Measurements from ENCODE around the gene ADAMTS17.
"Not testable (repeated sequence)": the region's sequence is repeated elsewhere in the genome, so short reads cannot be mapped to it uniquely, and the experiment has no call there.

ADAMTS17 gene

DNA sequence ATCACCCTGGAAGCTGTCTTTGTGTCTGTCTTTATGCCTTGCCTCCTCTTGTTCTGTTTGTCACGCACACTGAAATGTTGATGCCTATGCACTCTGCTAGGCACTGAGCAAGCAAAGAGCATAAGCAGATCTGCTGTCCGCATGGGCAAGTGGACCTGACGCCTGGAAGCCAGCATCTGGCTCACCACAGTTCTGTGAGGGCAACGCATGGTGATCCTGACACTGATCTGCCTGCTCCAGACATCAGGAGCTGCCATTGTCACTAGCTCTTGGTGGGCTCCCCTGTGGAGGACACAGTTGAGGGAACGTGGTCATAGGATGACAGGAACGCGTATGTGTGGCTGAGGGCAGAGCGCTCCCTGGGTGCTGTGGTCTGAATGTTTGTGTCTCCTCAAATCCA is 234.6 kb downstream of the ADAMTS17 start:
- DNase-seq: no peak

DNA sequence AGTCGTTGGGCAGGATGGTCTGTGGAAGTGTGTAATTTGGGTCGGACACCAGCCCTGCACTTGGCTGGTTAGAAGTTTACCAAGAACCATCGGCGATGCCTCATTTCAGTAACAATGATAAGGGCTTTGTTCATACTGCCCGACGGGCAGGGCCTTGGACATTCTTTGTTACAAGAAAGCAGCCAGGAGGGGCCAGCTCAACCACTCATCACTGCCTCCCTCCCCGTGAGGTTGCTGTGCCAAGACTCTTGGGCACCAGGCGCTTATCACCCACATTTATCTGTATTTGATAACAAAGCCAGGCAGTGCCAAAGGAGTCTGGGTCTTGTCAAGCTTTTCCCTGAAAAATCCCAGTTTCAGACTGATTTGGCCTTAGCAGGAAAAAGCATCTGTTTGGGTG is 235.0 kb downstream of the ADAMTS17 start:
- DNase-seq: no peak

DNA sequence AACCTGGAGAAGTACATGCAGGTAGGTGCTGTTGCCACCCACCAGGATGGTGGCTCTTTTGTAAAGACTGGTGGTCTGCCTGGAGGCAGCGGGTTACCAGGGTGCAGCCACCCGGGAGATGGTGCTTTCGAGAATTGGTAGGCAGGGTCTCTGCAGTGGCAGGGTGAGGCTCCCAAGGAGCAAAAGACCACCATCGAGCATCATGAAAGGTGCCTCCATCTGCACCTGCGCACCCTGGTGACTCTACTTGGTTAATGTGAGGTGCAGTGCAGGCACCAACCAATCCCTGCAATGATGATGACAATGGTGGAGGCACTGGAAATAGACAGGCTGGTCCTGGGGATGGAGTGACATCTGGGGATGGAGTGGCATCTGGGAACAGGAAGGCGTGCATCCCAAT is 236.7 kb downstream of the ADAMTS17 start:
- no peak for DNase-seq

DNA sequence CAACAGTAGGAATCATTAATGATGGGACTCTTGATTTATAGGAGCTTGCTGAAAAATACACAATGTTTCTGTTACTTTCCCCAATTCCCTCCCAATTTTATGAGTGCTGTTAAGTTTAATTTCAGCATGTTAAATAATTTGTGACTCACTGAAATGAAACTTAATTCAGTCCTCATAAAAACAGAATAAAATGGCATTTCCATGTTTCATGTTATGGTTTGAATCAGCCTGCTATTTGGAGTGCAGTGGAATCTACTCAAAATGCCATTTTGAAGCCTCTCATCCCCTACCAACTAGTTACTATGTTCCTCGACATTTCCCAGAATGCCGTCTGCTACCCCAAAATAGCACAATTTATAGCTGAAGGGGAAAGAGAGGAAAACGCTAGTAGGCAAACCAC is 237.5 kb downstream of the ADAMTS17 start:
- DNase-seq: no peak

DNA sequence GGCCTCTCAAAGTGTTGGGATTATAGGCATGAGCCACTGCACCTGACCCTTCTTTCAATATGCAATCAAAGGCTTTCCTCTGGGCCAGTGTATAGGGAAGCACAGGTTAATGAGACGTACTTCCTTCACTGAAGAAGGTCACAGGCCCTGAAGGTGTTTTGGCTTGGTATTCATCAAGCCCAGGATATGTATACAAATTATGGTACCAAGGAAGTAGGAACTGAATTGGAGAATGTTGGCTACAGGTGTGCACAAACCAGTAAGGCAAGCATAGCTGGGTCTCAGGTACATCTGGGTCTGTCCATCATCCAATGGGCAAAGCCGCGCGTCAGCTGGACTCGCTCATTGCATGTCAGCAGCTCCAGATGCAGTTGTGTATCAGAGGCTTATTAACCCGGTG is 237.9 kb downstream of the ADAMTS17 start:
- no peak for DNase-seq

DNA sequence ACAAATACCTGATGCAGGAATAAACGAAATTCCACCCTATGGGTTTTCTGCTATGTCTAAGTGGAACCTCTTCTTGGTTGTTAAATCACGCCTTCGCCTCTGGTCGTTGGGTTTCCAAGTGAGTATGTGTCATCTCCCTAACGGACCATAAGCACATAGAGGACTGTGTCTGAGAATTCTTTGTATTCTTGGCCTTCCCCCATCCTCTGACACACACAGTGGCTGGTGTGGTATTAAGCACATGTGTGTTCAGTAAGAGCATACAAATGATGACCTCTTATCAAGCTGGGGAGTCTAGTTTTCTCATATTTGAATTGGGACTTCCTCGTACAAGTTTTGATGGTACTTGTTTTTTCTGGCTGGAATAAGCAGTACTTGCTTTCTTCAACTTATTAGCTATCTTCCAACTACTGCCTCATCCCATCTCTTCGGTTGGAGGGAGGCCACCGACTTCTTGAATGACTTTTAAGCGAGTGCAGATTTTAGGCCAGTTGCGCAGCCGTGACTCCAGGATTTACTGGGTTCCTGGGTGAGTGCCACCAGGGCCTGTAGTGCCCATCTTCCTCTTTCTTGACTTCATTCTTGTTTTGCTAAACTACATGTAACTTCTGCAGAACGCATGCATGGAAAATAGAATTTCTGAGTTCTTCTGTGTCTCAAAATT is 240.2 kb downstream of the ADAMTS17 start:
- no peak for DNase-seq

DNA sequence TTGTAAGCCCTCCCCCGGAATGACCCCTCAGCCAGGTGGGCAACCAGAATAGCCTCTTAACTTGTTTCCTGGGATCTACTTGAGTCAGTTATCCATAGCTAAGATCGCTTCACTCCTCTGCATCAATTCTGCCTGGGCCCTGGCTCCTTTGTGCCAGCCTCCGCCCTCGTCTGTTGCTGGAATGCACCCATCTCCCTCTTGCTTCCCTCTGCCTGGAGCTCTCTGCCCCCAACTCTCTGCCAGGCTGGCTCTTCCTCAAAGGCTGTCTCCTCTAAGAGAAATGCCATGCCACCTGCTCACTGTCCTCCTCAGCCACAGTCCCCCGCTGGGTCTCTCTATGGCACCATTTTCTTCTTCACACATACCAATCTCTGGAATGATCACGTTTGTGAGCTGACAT is 240.8 kb downstream of the ADAMTS17 start:
- DNase-seq: no peak

DNA sequence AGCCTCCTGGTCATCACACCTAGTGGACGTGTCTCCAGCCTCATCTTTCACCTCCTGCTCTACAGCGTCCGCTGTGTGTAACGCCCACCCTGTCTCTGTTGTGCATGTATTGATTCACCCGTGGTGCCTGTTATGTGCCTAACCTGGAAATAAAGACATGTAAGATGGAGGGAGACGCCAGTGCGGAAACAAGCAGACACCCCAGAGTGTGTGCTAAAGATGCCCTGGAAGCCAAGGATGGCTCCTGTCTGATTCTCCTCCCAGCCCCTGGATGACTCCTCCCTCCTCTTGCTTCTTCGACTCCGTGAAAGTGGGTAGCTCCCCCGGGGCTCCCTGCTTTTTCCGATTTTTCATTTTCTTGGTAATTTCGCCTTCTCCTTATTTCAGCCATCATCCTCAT is 241.8 kb downstream of the ADAMTS17 start:
- DNase-seq: no peak

DNA sequence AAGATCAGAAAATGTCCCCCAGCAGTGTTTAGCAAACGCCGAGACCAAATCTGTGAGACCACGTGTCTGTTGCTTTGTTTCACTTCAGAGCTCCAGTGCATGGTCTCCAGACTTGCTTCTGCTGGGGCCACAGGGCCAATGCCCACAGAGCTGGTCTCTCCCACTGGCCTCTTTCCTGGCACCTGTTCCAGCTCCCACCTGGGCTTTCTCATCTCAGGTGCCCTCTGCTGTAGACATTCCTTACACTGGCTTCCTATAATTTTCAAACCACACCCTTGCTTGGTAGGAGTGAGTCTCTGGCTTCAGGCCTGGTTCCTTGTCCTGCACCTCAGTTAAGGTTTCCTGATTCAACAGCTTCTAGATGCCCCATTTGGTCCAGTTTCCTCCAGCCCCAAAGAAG is 243.1 kb downstream of the ADAMTS17 start:
- no peak for DNase-seq

DNA sequence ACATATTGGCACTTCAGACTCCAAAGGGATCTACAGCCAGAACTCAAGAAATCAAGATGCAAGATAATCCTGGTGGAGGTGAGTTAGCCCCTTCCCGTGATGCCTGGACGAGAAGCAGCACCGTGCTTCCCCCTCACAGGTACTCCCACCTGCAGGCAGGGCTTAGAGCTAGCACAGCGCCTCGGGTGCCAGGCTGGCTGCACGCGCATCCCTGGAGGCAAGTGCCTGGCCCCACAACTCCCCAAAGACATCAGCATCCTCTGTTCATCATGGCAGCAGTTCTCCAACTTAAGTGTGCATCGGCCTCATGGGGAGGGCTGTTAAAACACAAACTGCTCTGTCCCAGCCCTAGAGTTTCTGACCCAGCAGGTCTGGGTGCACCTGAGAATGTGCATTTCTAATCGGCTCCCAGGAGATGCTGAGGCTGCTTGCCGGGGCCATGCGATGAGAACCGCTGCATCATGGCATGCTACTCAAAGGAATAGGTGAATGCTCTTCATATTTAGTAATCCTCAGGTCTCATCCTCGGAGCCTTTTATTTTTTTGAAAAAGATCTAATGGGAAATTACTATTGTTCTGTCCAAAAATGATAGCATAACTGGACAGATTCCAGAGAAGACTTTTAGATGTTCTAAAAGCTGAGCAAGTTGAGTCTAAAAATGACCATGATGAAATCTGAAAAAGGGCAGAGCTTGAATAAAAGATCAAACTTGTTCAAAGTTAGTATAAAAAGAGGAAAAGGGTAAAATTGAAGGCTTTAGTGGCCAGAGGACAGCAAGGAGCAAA is 244.2 kb downstream of the ADAMTS17 start:
- no peak for DNase-seq

DNA sequence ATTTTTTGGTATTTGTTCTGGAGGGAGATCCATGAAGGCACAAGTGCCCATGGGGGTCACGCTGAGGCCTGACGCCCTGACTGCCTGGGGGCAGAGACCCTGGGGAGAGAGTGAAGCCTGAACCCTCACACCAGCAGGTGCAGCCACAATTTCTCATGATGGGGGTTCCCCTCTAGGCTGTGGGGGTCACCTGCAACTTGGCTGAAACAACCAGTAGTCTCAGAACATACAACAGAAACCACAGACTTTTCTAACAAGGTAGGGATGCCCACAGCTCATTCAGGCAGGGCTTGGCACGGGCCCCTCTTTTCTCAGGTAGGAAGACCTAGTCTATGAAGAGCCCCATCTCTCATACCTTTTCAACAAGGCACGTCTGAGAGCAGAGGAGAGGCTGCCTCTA is 245.1 kb downstream of the ADAMTS17 start:
- no peak for DNase-seq

DNA sequence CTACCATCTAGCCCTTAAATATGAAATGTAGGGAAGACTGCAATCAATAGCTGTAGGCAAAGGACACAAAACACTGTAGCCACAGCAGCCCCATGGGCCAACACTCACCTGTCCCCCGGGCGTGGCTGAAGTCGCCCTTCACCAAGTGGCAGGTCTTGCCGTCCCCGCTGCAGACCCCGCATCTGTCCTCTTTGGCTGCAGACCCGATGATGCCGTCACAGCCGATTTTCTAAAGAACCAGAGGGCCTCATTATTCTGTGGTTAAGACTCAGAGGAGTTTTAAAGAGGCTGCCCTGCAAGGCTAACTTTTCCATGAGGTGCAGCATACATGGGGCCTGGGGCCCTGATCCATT is 245.6 kb downstream of the ADAMTS17 start:
- no peak for DNase-seq

DNA sequence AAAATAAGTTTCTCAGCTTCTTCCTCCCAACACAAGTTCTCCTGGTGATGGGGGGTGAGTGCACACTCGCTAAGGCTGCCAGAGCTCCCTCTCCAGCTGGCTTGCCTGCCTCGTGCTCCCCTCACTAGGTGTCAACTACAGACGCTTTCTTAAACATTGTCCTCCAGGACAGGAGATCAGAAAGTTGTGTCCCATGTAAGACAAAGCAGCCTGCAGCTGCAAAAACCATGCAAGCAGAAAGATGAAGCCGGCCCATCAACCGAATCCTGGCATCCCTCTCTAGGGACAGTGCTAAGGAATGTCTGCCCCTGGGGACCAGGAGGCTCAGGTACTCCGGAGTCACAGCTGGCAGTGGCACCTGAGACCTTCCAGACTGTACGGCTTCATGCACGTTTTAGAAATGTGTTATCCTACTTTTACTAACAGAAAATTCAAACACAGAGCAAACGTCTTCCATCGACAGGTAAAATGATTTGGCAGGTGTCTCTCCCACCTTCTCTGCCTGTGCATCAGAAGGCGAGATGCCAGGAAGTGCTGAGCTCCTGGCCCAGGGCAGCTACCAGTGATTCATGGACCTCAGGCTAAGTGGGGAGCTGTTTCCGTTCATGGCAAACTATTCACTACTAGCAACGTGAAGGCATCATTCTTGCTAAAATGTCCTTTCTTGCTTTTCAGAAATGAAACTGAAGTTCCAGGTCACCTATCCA is 246.1 kb downstream of the ADAMTS17 start:
- DNase-seq: no peak

DNA sequence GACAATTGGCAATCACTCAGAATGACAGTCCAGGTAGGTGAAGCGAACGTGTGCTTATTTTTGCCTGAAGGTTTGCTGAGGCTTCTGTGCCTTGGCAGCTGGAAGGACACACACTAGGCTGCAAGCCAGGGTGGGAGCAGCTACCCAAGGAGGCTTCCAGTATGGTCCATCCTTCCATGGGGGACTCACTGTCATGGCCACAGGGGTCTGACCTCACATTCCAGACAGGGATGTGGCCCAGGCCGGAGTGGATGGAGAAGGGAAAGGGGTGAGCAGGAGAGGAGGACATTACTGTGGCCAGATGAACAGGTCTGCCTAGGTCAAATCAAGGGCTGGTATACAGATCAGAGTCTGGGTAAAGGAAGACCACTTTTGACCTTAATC is 247.7 kb downstream of the ADAMTS17 start:
- no peak for DNase-seq

DNA sequence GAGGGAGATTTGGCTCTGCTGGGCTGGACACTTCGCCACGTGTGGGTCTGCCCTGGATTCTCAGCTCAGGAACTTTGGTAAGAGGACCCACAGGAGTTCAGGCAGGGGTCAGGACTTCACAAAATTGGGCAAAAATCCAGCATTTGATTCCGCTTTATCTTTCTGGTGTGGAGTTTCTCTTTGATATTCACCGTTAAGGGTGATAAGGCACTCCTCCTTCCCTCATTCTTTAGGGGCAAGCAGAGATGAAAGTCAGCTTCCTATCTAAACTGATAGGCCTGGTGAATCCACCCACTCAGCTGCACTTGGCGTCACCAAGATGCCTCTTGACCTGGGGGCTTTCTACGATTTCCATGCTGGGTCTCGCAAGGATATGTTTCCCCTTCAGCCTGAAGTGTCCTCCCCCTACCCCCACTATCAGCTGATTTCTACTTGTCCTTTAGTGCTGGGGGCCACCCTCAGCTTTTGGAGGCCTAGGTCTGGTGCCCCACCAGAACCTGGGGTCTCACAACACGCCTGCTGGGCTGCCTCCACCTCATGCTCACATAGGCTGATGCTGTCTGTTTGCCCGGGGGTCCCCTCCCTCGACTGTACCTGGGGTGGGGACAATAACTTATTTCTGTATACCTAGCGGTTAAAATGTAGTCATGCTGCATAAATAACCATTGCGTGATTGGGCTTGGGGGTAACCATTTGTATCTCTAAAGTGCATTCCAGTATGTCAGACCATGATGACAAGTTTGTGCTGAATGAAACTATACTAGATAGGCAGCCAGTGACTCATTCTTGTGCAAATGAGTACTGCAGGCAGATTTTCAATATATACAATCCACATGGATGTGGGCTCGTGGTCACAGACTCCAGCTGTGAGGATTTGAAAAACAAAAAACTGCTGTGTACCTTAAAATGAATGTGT is 248.3 kb downstream of the ADAMTS17 start:
- peak; percentile 85 for DNase-seq

DNA sequence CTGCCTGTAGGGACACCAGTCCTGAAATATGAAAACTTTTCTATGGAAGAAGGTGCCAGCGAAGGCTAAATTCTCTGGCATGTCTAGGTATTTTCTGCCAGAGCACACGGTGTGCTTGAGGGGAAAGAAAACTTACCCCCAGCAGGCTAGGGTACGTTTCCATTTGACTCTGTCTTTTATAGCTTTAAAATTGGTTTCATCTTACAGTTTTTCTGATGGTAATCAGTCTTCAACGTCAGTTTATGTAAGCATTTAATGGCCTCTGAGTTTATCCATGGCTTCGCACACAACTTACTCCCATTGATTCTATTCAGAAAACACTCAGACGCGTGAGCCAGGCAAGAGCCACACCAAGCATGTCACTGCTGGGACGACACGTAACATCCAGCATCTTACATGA is 249.7 kb downstream of the ADAMTS17 start:
- no peak for DNase-seq

DNA sequence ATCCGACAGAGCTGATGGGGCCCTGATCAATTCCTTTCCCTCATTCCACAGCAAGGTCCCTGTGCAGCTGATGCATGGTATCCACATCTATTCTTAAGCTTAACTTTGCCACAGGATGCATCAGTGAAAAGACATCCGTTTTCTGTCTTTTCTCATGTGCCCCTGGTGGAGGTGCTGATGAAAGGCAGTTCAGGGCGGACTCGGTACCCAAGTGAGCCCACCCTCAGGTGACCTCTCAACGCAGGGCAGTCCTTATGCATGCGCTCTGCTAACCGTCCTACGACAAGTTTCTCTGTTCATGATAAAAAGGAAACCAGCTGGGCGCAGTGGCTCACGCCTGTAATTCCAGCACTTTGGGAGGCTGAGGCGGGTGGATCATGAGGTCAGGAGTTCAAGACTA is 251.4 kb downstream of the ADAMTS17 start:
- DNase-seq: no peak

DNA sequence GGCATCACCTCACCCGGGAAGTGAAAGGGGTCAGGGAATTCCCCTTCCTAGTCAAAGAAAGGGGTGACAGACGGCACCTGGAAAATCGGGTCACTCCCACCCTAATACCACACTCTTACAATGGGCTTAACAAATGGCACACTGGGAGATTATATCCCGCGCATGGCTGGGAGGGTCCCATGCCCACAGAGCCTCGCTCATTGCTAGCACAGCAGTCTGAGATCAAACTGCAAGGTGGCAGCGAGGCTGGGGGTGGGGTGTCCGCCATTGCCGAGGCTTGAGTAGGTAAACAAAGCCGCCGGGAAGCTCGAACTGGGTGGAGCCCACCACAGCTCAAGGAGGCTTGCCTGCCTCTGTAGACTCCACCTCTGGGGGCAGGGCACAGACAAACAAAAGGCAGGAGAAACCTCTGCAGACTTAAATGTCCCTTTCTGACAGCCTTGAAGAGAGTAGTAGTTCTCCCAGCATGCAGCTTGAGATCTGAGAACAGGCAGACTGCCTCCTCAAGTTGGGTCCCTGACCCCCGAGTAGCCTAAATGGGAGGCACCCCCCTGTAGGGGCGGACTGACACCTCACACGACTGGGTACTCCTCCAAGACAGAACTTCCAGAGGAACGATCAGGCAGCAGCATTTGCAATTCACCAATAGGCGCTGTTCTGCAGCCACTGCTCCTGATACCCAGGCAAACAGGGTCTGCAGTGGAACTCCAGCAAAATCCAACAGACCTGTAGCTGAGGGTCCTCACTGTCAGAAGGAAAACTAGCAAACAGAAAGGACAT is 257.5 kb downstream of the ADAMTS17 start:
- DNase-seq: not testable (repeated sequence)

DNA sequence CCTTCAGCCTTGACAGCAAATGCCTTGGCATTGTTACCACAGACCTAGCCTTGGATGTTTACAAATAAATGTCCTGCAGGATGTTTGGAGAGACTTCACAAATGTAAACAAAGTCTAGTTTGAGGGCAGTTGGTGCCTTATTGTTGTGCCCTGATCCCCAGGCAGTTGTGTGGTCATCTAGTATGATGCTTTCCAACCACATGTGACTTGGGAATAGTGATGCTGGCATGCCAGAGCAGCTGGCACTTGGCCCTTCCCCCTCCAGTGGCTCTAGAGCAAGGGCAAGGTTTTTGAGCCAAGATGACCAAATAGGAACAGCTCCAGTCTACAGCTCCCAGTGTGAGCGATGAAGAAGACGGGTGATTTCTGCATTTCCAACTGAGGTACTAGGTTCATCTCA is 258.2 kb downstream of the ADAMTS17 start:
- no peak for DNase-seq

DNA sequence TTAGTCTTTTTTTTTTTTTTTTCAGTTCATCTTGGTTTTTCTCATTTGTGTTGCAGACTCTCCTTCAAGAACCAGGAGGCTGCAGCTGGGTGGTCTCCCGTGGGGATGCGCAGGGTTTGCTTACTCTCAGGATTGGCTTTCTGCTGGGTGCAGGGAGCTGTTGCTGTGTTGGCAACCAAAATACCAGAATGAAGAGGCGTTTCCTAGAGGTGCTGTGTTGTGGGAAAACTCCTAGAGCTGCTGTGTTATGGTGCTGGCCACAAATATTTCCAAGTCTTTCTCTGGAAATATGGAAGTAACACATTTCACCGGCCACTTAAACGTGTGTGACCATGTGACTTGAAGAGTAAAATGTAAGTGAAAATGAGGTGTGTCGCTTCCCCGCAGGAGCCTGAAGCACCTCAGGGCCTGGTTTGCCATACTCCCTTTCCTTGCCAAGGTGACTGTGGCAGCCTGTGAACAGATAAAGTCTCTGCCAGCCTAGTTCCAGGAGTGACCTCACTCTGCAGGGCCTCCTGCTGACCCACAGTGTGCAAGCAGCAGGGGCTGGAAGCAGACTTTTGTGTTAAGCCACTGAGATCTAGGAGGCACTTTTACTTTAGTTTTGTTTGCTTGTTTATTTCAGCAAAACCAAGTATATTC is 258.9 kb downstream of the ADAMTS17 start:
- DNase-seq: no peak

DNA sequence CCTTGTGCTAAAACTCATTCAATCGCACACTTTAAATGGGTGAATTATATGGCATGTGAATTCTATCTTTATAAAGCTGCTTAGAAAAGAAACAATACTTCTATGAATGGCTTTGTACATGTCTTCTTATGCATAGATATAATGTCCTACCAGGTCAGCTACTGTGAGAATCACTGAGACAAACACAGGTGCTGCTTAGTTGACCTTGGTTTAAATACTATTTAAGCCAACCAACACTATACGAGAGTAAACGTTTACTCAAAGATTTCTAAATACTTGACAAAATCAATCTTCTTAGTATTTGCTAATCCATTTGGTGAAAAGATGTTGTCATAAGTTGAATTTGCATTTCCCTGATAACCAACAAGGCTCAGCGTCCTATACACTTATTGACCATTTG is 260.3 kb downstream of the ADAMTS17 start:
- no peak for DNase-seq

Measured in fibroblast of skin of scalp (primary cell).